Adipose tissue (tissue), 3 donors: Measurements from ENCODE around the gene TMEM184A. TPM values are rescaled to one million over a fixed set of nuclear protein-coding genes. Genes with fewer than 3 reads are reported as not detected.

ENCODE experiments used
- H3K27ac ChIP-seq: one replicate; pipeline ENCODE4 v1.5.1; 2013; ENCODE audit warnings: low read depth, low read length
- WGBS, 3 donors: extraction: QIAGEN DNeasy Blood & Tissue Kit; methylation state at CpG; one replicate each; pipeline ENCODE4 v1.1.7; 2013; 5-methylcytosine and 5-hydroxymethylcytosine counted together
- polyA plus RNA-seq, 3 donors: library from polyadenylated mRNA; stranded (reverse); fragments of 200-250 nt; gene quantifications; one replicate each; pipeline ENCODE4 v1.2.3, GENCODE V29; 2013
- donor health status: healthy with polysubstance abuse.
- donor health status: Bipolar disorder and iron deficiency.
- donor health status: healthy.

Gene TMEM184A
- polyA plus RNA-seq, 3 donors: 0.34 to 16.8 (median 0.91) TPM

- no peak overlapping the region for H3K27ac ChIP-seq
- WGBS, 3 donors: 71 to 86% (median 83%) methylated on average over 28 of the region's 28 CpGs
These were observed 9.6 kb downstream of the TMEM184A start for GRCh38 chr7:1546274-1546908.

GRCh38 chr7:1545417-1546246 is 10.4 kb downstream of the TMEM184A start:
- no peak overlapping the region for H3K27ac ChIP-seq
- WGBS, 3 donors: 59 to 66% (median 64%) methylated on average over 27 to 40 of the region's 40 CpGs

DNA sequence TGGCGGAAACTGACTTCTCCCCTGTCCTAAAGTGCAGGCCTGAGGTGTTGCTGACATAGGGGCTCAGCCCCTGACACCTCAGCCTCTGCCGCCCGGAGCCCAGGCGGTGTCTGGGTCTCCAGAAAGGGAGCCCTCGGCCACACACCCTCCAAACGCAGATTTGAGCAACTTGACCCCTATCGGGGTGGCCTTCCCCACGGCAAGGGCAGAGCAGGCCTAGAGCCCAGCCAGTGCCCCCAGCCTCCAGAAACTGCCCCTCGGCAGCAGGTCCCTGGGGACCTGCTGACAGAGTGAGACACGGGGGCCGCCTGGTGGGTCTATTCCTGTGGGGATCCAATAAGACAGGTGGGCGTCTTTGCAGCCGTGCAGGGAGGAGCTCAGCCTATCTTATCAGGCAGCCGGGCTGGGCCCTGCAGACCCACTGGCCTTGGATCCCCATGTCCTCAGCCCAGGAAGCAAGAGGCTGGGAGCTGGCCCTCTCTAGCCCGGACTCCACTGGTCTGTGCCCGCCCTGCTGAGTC is 11.0 kb downstream of the TMEM184A start:
- 67 to 86% (median 82%) methylated on average over 15 to 16 of the region's 16 CpGs for WGBS, 3 donors
- no peak overlapping the region for H3K27ac ChIP-seq

DNA sequence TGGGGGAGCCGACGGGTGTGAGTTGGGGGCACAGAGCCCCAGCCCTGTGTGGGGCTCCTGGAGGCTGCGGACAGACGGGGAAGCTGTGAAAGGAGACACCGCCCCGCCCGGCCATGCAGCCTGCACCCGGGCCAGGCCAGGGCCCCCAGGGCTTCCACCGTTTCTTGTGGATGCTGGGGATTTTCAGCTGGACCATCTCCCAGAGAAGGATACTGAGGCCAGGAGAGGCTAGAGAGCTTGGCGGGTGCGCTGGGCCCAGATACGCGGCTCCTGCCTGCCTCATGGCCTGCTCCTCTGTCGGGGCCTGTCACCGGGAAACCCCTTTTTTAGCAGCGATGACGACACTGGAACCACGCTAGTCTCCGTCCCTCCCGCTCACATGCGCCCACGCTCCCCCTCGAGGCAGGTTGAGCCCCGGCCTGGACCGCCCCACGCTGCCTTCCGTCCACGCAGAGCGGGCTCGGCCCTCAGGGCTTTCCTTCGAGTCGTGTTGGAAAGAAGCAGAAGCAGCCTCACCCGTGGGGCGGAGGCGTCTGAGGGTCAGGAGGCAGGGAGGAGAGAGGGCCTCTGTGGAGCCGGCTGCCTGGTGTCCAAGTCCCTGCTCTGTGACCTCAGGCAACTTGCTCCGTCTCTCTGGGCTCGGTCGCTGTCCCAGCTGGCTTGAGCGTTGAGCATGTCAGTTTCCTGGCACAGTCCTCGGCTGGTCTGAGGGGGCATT is 11.7 kb downstream of the TMEM184A start:
- H3K27ac ChIP-seq: no peak overlapping the region
- 68 to 80% (median 71%) methylated on average over 40 to 41 of the region's 41 CpGs for WGBS, 3 donors

DNA sequence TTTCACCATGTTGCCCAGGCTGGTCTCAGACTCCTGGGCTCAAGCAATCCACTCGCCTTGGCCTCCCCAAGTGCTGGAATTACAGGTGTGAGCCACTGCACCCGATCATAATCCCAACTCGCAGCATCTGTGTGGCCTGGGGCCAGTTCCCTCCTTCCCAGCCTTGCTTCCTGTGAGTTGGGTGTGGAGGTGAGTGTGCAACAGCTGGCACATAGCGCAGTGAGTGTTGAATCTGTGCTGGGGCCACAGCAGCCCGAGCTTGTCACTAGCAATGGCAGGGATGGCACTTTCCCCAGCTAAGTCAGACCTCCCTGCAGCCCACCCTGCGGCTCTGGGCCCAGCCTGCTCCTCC is 12.2 kb downstream of the TMEM184A start:
- no peak overlapping the region for H3K27ac ChIP-seq
- 67 to 96% (median 87%) methylated on average over 6 of the region's 6 CpGs for WGBS, 3 donors

DNA sequence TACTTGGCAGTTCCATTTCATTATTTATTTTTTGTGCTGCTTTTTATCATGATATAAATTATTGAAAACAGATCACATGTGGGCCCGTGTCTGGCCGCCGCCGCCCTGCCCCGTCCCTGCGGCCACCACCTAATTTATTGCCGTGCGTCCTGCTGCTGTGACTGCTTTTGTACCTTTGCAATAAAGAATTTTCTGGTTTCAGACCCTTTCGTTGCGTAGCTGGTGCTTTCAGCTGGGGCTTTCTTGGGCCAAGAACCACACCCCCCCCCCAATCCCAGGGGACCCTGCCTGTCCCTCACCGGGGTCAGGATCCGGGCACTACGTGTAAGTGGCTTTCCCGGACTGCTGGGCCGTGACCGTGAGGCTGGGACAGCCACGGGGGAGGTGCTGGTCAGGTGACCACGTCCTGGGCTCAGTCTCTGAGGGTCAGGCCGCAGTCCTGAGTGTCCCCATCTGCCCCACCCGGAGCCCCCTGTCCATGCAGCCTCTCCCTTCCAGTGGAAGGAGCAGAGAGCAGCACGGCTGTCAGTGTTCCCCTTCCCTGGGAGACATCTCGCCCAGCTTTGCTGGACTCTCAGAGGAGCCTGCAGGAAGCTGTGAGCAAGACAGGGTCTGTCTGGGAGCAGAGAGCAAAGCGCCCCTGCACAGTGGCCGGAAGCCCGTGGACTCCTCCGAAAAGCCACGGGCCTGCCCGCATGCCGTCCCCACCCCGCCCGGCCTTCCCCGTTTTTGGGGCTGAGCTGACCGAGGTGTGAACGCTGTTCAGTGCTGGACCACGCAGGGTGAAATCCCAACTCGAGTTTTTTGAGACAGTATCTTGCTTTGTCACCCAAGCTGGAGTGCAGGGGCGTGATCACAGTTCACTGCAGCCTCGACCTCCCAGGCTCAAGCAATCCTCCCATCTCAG is 12.9 kb downstream of the TMEM184A start:
- WGBS, 3 donors: 79 to 86% (median 84%) methylated on average over 37 to 38 of the region's 38 CpGs
- no peak overlapping the region for H3K27ac ChIP-seq

DNA sequence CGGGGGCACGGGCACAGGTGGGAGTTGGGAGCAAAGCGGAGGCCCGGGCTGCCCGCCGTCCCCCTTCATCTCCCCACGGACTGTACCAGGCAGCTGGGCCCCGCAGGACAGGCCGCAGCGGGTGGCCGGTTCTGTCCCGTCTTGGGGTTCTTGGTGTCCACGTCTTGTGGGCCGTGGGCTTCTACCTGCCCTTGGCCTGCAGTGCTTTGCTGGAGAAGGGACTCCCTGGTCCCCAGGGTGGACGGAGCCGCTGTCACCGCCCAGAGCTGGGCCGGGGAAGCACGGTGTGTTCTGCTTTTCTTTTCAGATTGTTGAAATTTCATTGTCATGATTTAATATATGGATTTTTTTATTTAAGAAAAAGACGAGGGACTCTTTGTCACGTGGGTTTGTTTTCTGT is 13.7 kb downstream of the TMEM184A start:
- H3K27ac ChIP-seq: no peak overlapping the region
- WGBS, 3 donors: 88 to 93% (median 89%) methylated on average over 21 of the region's 21 CpGs

DNA sequence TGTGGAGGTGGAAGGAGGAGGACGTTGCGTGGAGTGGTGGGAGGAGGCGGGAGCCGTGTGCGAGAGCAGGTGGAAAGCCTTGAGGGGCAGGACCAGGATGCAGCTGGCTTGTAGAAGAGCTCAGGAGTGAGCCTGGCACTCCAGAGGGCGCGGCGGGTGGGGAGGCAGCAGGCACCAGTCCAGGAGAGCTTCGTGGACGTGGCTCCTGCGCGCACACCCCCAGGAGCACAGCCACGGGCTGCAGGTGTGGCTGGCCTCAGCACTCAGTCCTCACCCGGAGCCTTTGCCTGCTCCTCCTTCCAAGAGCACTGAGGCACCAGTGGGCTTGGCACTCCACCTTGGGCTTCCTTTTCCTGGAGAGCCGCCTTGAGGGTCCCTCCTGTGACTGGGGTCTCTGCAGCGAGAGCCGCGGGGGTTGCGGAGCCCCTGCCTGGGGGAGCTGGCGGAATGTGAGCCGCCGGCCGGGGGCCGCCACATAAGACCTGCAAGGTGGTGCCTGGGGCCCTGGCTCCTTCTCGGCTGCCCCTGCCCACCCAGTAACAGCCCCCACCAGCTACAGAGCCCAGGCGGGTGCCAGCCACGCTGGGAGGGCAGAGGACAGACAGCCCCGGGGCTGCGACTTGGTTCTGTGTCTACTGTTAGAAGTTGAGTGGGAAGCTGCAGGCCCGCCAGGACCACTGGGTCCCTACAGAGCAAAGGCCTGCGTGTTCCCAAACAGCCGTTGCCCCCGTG is 14.4 kb downstream of the TMEM184A start:
- no peak overlapping the region for H3K27ac ChIP-seq
- WGBS, 3 donors: 85 to 92% (median 89%) methylated on average over 33 of the region's 33 CpGs

DNA sequence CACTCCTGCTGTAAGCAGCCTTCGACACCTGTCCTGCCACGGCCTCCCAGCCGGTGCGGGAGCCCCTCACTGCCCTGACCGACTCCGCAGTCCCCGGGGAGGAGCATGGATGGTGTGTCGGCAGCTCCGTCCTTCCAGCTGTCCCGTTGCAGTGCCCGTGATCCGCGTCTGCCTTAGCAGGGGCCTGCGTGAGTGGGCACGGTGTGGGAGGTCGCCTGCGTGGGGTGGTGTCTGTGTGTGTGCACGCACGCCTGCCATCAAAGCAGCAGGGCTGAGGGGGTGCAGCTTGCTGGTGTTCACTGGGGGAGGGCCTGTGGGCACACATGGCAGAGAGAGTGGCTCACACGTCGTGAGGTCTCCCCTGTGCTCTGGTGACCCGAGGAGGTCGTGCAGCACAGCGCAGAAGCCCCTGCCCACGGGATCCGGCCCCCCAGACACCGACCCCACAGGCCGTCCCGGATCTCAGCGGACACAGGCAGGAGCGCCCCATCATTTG is 15.2 kb downstream of the TMEM184A start:
- WGBS, 3 donors: 90 to 94% (median 92%) methylated on average over 29 to 31 of the region's 31 CpGs
- no peak overlapping the region for H3K27ac ChIP-seq

GRCh38 chr7:1539882-1540775 is 15.9 kb downstream of the TMEM184A start:
- no peak overlapping the region for H3K27ac ChIP-seq
- 94 to 95% (median 94%) methylated on average over 63 to 73 of the region's 73 CpGs for WGBS, 3 donors

DNA sequence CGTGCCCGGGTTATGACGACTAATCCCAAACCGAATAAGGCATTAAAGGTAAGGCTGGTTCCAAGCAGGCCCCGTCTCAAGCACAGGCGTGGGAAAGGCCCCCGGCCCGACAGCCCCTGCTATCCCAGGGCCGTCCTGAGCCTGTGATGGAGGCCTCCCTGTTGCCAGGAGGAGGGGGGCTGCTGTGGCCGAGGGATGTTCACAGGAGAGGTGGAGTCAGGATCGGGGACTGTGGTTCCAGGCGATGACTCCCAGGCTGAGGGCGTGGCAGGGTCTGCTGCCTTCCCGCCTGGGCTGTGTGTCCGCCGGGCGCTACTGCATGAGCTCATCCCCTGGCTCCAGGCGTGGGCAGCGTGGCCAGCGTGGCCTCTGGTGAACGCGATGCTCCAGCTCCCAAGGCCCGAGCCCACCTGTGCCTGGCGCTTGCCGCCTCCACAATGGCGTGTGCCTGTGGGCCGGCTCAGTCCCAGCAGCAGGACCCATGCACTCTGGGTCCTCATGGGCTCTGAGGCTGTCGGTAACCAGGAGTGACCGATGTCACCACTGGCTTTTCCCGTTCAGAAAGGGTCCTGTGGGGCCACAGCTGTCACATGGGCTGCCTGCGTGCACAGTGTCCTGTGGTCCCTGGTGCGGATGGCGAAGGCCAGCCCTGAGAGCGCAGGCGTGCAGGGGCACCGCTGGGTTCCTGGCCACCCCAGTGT is 16.7 kb downstream of the TMEM184A start:
- no peak overlapping the region for H3K27ac ChIP-seq
- WGBS, 3 donors: 78 to 85% (median 80%) methylated on average over 35 to 36 of the region's 36 CpGs

GRCh38 chr7:1538544-1539180 is 17.3 kb downstream of the TMEM184A start:
- 67 to 74% (median 68%) methylated on average over 23 to 25 of the region's 25 CpGs for WGBS, 3 donors

GRCh38 chr7:1537535-1538412 is 18.2 kb downstream of the TMEM184A start:
- 29 to 45% (median 42%) methylated on average over 45 to 56 of the region's 56 CpGs for WGBS, 3 donors
- H3K27ac ChIP-seq: peak overlapping the region; percentile 92

More at GRCh38 chr7:1538544-1539180, 17.3 kb downstream of the TMEM184A start:
- no peak overlapping the region for H3K27ac ChIP-seq

GRCh38 chr7:1536743-1537534 is 19.1 kb downstream of the TMEM184A start:
- H3K27ac ChIP-seq: peak overlapping the region; percentile 92
- WGBS, 3 donors: 16 to 43% (median 33%) methylated on average over 49 to 52 of the region's 52 CpGs
